ENCODE measurements around the gene LYPD6B. TPM values are rescaled to one million over a fixed set of nuclear protein-coding genes. Genes with fewer than 3 reads are reported as not detected.

LYPD6B gene
- total RNA-seq, 1 donor from 2014 or later, result not detected

GRCh38 chr2:149056541-149057255 is 18.2 kb downstream of the LYPD6B start:
- Mint-ChIP-seq H3K9me3 (no peaks in the 10 kb centered on the region), H3K4me1 (ENCODE audit: low read depth) (peaks cover 2% of the 10 kb centered on the region), H3K27ac (no peak overlapping the region), H3K27me3 (ENCODE audit: low read depth) (peaks cover 27% of the 10 kb centered on the region), H3K4me3 (ENCODE audit: low read depth) (no peak overlapping the region), H3K36me3 (ENCODE audit: low read depth) (no peaks in the 10 kb centered on the region)
- intact Hi-C loops (cut with micrococcal nuclease), result no loop called here
- no peak for DNase-seq (ENCODE audit: low spot score)

- intact Hi-C loops (cut with micrococcal nuclease), result no loop called here
- Mint-ChIP-seq H3K9me3 (no peaks in the 10 kb centered on the region), H3K27me3 (ENCODE audit: low read depth) (peaks cover 27% of the 10 kb centered on the region), H3K4me3 (ENCODE audit: low read depth) (no peak overlapping the region), H3K27ac (no peak overlapping the region), H3K4me1 (ENCODE audit: low read depth) (peaks cover 2% of the 10 kb centered on the region), H3K36me3 (ENCODE audit: low read depth) (no peaks in the 10 kb centered on the region)
- DNase-seq (ENCODE audit: low spot score), result no peak
These were observed 18.9 kb downstream of the LYPD6B start for GRCh38 chr2:149057401-149057800.

- H3K27me3 Mint-ChIP-seq (ENCODE audit: low read depth), result peaks cover 33% of the 10 kb centered on the region
- peaks cover 2% of the 10 kb centered on the region for H3K4me1 Mint-ChIP-seq (ENCODE audit: low read depth)
- no peaks in the 10 kb centered on the region for H3K9me3 Mint-ChIP-seq
- H3K4me3 Mint-ChIP-seq (ENCODE audit: low read depth), result no peak overlapping the region
- H3K27ac Mint-ChIP-seq, result no peak overlapping the region
- intact Hi-C loops (cut with micrococcal nuclease), result no loop called here
- no peak for DNase-seq (ENCODE audit: low spot score)
- no peaks in the 10 kb centered on the region for H3K36me3 Mint-ChIP-seq (ENCODE audit: low read depth)
These were observed 20.4 kb downstream of the LYPD6B start for GRCh38 chr2:149058936-149059335.

- DNase-seq (ENCODE audit: low spot score), result no peak
- Mint-ChIP-seq H3K36me3 (ENCODE audit: low read depth) (no peaks in the 10 kb centered on the region), H3K4me3 (ENCODE audit: low read depth) (no peak overlapping the region), H3K4me1 (ENCODE audit: low read depth) (peaks cover 2% of the 10 kb centered on the region), H3K27ac (no peak overlapping the region), H3K9me3 (no peaks in the 10 kb centered on the region), H3K27me3 (ENCODE audit: low read depth) (peaks cover 33% of the 10 kb centered on the region)
- intact Hi-C loops (cut with micrococcal nuclease), result loop anchor here (10.0 kb wide), 1 partner anchor 135 kb away; no protein-coding TSS in a partner anchor
These were observed 21.3 kb downstream of the LYPD6B start for GRCh38 chr2:149059822-149060221.

- no peaks in the 10 kb centered on the region for H3K9me3 Mint-ChIP-seq
- H3K27me3 Mint-ChIP-seq (ENCODE audit: low read depth), result peaks cover 26% of the 10 kb centered on the region
- H3K4me1 Mint-ChIP-seq (ENCODE audit: low read depth), result peaks cover 2% of the 10 kb centered on the region
- DNase-seq (ENCODE audit: low spot score), result no peak
- intact Hi-C loops (cut with micrococcal nuclease), result loop anchor here (10.0 kb wide), 1 partner anchor 136 kb away; no protein-coding TSS in a partner anchor
- H3K36me3 Mint-ChIP-seq (ENCODE audit: low read depth), result no peaks in the 10 kb centered on the region
- H3K27ac Mint-ChIP-seq, result no peak overlapping the region
- H3K4me3 Mint-ChIP-seq (ENCODE audit: low read depth), result no peak overlapping the region
These were observed 22.7 kb downstream of the LYPD6B start for GRCh38 chr2:149061133-149061745.

- Mint-ChIP-seq H3K9me3 (no peaks in the 10 kb centered on the region), H3K27me3 (ENCODE audit: low read depth) (peaks cover 17% of the 10 kb centered on the region), H3K4me3 (ENCODE audit: low read depth) (no peak overlapping the region), H3K36me3 (ENCODE audit: low read depth) (no peaks in the 10 kb centered on the region), H3K27ac (no peak overlapping the region), H3K4me1 (ENCODE audit: low read depth) (no peaks in the 10 kb centered on the region)
- intact Hi-C loops (cut with micrococcal nuclease), result loop anchor here (10.0 kb wide), 1 partner anchor 138 kb away; no protein-coding TSS in a partner anchor
- no peak for DNase-seq (ENCODE audit: low spot score)
These were observed 24.0 kb downstream of the LYPD6B start for GRCh38 chr2:149062531-149062930.

- Mint-ChIP-seq H3K4me3 (ENCODE audit: low read depth) (no peak overlapping the region), H3K36me3 (ENCODE audit: low read depth) (no peaks in the 10 kb centered on the region), H3K27me3 (ENCODE audit: low read depth) (peaks cover 17% of the 10 kb centered on the region), H3K27ac (no peak overlapping the region), H3K4me1 (ENCODE audit: low read depth) (no peaks in the 10 kb centered on the region), H3K9me3 (no peaks in the 10 kb centered on the region)
- no peak for DNase-seq (ENCODE audit: low spot score)
- intact Hi-C loops (cut with micrococcal nuclease), result loop anchor here (10.0 kb wide), 1 partner anchor 138 kb away; no protein-coding TSS in a partner anchor
These were observed 24.7 kb downstream of the LYPD6B start for GRCh38 chr2:149063177-149063576.

- Mint-ChIP-seq H3K36me3 (ENCODE audit: low read depth) (no peaks in the 10 kb centered on the region), H3K4me1 (ENCODE audit: low read depth) (peaks cover 8% of the 10 kb centered on the region)
These were observed 25.9 kb downstream of the LYPD6B start for GRCh38 chr2:149064365-149064841.

GRCh38 chr2:149064856-149065630 is 26.5 kb downstream of the LYPD6B start:
- DNase-seq (ENCODE audit: low spot score), result no peak
- no peaks in the 10 kb centered on the region for H3K36me3 Mint-ChIP-seq (ENCODE audit: low read depth)
- H3K9me3 Mint-ChIP-seq, result no peaks in the 10 kb centered on the region
- no peak overlapping the region for H3K27ac Mint-ChIP-seq
- H3K4me1 Mint-ChIP-seq (ENCODE audit: low read depth), result peaks cover 14% of the 10 kb centered on the region
- no peak overlapping the region for H3K4me3 Mint-ChIP-seq (ENCODE audit: low read depth)
- intact Hi-C loops (cut with micrococcal nuclease), result loop anchor here (5.0 to 10.0 kb wide), 3 partner anchors 140 to 1043 kb away; partner anchors contain the start of genes EPC2, MBD5 and ORC4
- H3K27me3 Mint-ChIP-seq (ENCODE audit: low read depth), result peaks cover 17% of the 10 kb centered on the region

More at GRCh38 chr2:149064365-149064841, 25.9 kb downstream of the LYPD6B start:
- no peak for DNase-seq (ENCODE audit: low spot score)
- H3K27ac Mint-ChIP-seq, result no peak overlapping the region
- no peak overlapping the region for H3K4me3 Mint-ChIP-seq (ENCODE audit: low read depth)
- H3K9me3 Mint-ChIP-seq, result no peaks in the 10 kb centered on the region
- peaks cover 17% of the 10 kb centered on the region for H3K27me3 Mint-ChIP-seq (ENCODE audit: low read depth)
- intact Hi-C loops (cut with micrococcal nuclease), result loop anchor here (10.0 kb wide), 1 partner anchor 140 kb away; no protein-coding TSS in a partner anchor

- Mint-ChIP-seq H3K36me3 (ENCODE audit: low read depth) (no peaks in the 10 kb centered on the region), H3K27me3 (ENCODE audit: low read depth) (peaks cover 21% of the 10 kb centered on the region), H3K9me3 (no peaks in the 10 kb centered on the region), H3K4me1 (ENCODE audit: low read depth) (peaks cover 19% of the 10 kb centered on the region), H3K4me3 (ENCODE audit: low read depth) (peak overlapping the region; percentile 37), H3K27ac (peak overlapping the region; percentile 79)
- DNase-seq (ENCODE audit: low spot score), result no peak
- intact Hi-C loops (cut with micrococcal nuclease), result loop anchor here (2.0 to 10.0 kb wide), 5 partner anchors 92 to 1046 kb away; partner anchors contain the start of genes EPC2, MBD5 and ORC4
These were observed 29.9 kb downstream of the LYPD6B start for GRCh38 chr2:149068225-149068995.

GRCh38 chr2:149068996-149069888 is 30.7 kb downstream of the LYPD6B start:
- intact Hi-C loops (cut with micrococcal nuclease), result loop anchor here (1.0 to 10.0 kb wide), 8 partner anchors 92 to 1047 kb away; partner anchors contain the start of genes EPC2, MBD5 and ORC4
- H3K4me1 Mint-ChIP-seq (ENCODE audit: low read depth), result peaks cover 19% of the 10 kb centered on the region
- peak overlapping the region; percentile 37 for H3K4me3 Mint-ChIP-seq (ENCODE audit: low read depth)
- H3K9me3 Mint-ChIP-seq, result no peaks in the 10 kb centered on the region
- peaks cover 27% of the 10 kb centered on the region for H3K27me3 Mint-ChIP-seq (ENCODE audit: low read depth)
- peak overlapping the region; percentile 79 for H3K27ac Mint-ChIP-seq
- H3K36me3 Mint-ChIP-seq (ENCODE audit: low read depth), result no peaks in the 10 kb centered on the region
- DNase-seq (ENCODE audit: low spot score), result peak; percentile 43

All from activated T-helper 2 cell treated with anti-CD3 and anti-CD28 coated beads, Interferon-gamma antibody, Interleukin-2, Interleukin-4, amounts not matched to agents 10 μg/mL and 5 μg/mL and 100 μg/mL, durations not matched to agents 14 hours and 24 hours and 36 hours (primary cell).